Kasumi-1 (cell line): ENCODE results near the gene RPRD1B.
A peak's percentile ranks its signal among the peaks of the same experiment; 100 is the strongest.

ENCODE experiments used
- DNase-seq, 2 experiments: peaks; one replicate each; lab custom pipeline; 2025; lab: John Stamatoyannopoulos, UW

Gene RPRD1B

GRCh38 chr20:38040276-38040675 lies 6.7 kb downstream of the RPRD1B start:
- DNase-seq: no peak

GRCh38 chr20:38043512-38044300 lies 10.2 kb downstream of the RPRD1B start:
- no peak for DNase-seq

GRCh38 chr20:38044685-38045084 lies 11.1 kb downstream of the RPRD1B start:
- DNase-seq: no peak

- DNase-seq: no peak
Observed at GRCh38 chr20:38046572-38046971, 13.0 kb downstream of the RPRD1B start.

GRCh38 chr20:38049800-38050199 lies 16.3 kb downstream of the RPRD1B start:
- DNase-seq: no peak

- DNase-seq: no peak
Observed at GRCh38 chr20:38050686-38051085, 17.1 kb downstream of the RPRD1B start.

- no peak for DNase-seq
Observed at GRCh38 chr20:38052870-38053269, 19.3 kb downstream of the RPRD1B start.

GRCh38 chr20:38054647-38055046 lies 21.1 kb downstream of the RPRD1B start:
- no peak for DNase-seq

- DNase-seq: no peak
Observed at GRCh38 chr20:38055294-38055693, 21.7 kb downstream of the RPRD1B start.

- no peak for DNase-seq
Observed at GRCh38 chr20:38055848-38056247, 22.3 kb downstream of the RPRD1B start.

GRCh38 chr20:38057351-38057972 lies 23.9 kb downstream of the RPRD1B start:
- peak; percentile 38 to 68 for DNase-seq

GRCh38 chr20:38059832-38060231 lies 26.3 kb downstream of the RPRD1B start:
- no peak for DNase-seq

- no peak for DNase-seq
Observed at GRCh38 chr20:38060536-38060935, 27.0 kb downstream of the RPRD1B start.

GRCh38 chr20:38061109-38061508 lies 27.6 kb downstream of the RPRD1B start:
- DNase-seq: no peak

- DNase-seq: no peak
Observed at GRCh38 chr20:38062890-38063289, 29.3 kb downstream of the RPRD1B start.

GRCh38 chr20:38063911-38064530 lies 30.5 kb downstream of the RPRD1B start:
- no peak for DNase-seq

- DNase-seq: no peak
Observed at GRCh38 chr20:38065764-38066375, 32.3 kb downstream of the RPRD1B start.

GRCh38 chr20:38066969-38067716 lies 33.6 kb downstream of the RPRD1B start:
- DNase-seq: no peak

GRCh38 chr20:38067717-38068365 lies 34.3 kb downstream of the RPRD1B start:
- DNase-seq: no peak

- DNase-seq: no peak
Observed at GRCh38 chr20:38072898-38073297, 39.4 kb downstream of the RPRD1B start.

- peak; percentile 60 to 82 for DNase-seq
Observed at GRCh38 chr20:38073307-38074071, 39.9 kb downstream of the RPRD1B start.
